IMR-90 (cell line): Measurements from ENCODE around the gene CUL1. TPM values are rescaled to one million over a fixed set of nuclear protein-coding genes. Genes with fewer than 3 reads are reported as not detected.

Source experiments
- ATAC-seq: fragments of 200-7000 bp; cut with Tn5 transposase; 2 replicates; pipeline ENCODE4 v1.9.1; 2020; ENCODE audit warnings: low read depth, mild to moderate bottlenecking, moderate library complexity
- BruUV-seq: library from RNA; stranded (reverse); fragments of 400-500 nt; replicated peaks from 2 replicates; lab custom pipeline; 2021; lab: Mats Ljungman, UMichigan
- CTCF ChIA-PET: fragments of 300-600 bp; formaldehyde crosslinking; extraction: SDS; loops from one replicate; lab custom pipeline; 2021; ENCODE audit warnings: antibody characterized with exemption; lab: Yijun Ruan, JAX
- POLR2A ChIA-PET: fragments of 300-600 bp; sonication (Branson Sonifier 250); formaldehyde crosslinking; loops from one replicate; lab custom pipeline; 2022; ENCODE audit warnings: antibody characterized with exemption; ENCODE audit not compliant: unreplicated experiment; lab: Charles Lee
- DNase-seq: peaks from one replicate; pipeline ENCODE4 v3.0.0; 2013
- H2AFZ ChIP-seq: replicated peaks from 2 replicates; pipeline ENCODE3; 2013; ENCODE audit warnings: low read length, mild to moderate bottlenecking; ENCODE audit not compliant: poor library complexity
- H2AK5ac ChIP-seq: 2 replicates; pipeline ENCODE4 v1.6.1; 2013; ENCODE audit warnings: low read depth, low read length, inconsistent platforms
- H2AK9ac ChIP-seq: replicated peaks from 2 replicates; pipeline ENCODE3; 2013; ENCODE audit warnings: mild to moderate bottlenecking, low read depth, low read length, moderate library complexity; ENCODE audit not compliant: poor library complexity
- H2BK120ac ChIP-seq: 2 replicates; pipeline ENCODE4 v1.6.1; 2013; ENCODE audit warnings: low read depth, low read length, inconsistent platforms
- H2BK15ac ChIP-seq: 3 replicates; pipeline ENCODE4 v1.6.1; 2013; ENCODE audit warnings: low read depth, low read length, inconsistent platforms
- H2BK20ac ChIP-seq: 2 replicates; pipeline ENCODE4 v1.6.1; 2013; ENCODE audit warnings: low read depth, mild to moderate bottlenecking, inconsistent platforms, low read length, moderate library complexity
- H2BK5ac ChIP-seq: 2 replicates; pipeline ENCODE4 v1.6.1; 2013; ENCODE audit warnings: mild to moderate bottlenecking, low read depth, low read length, inconsistent platforms; ENCODE audit not compliant: poor library complexity, severe bottlenecking
- H3K14ac ChIP-seq: replicated peaks from 2 replicates; pipeline ENCODE4 v1.6.1; 2013; ENCODE audit warnings: low read depth, low read length, inconsistent platforms
- H3K18ac ChIP-seq: 2 replicates; pipeline ENCODE4 v1.6.1; 2013; ENCODE audit warnings: low read depth, low read length, control low read depth
- H3K23ac ChIP-seq: 2 replicates; pipeline ENCODE4 v1.6.1; 2013; ENCODE audit warnings: low read depth, low read length, inconsistent platforms
- H3K27ac ChIP-seq: 2 replicates; pipeline ENCODE4 v1.5.1; 2013; ENCODE audit warnings: mild to moderate bottlenecking, control low read depth, low read length; ENCODE audit not compliant: insufficient read depth
- H3K27me3 ChIP-seq: 2 replicates; pipeline ENCODE4 v1.6.1; 2013; ENCODE audit warnings: low read length; ENCODE audit not compliant: control insufficient read depth, insufficient read depth
- H3K36me3 ChIP-seq: 2 replicates; pipeline ENCODE4 v1.6.1; 2013; ENCODE audit warnings: low read length, mixed read lengths; ENCODE audit not compliant: control insufficient read depth, insufficient read depth
- H3K4ac ChIP-seq: 2 replicates; pipeline ENCODE4 v1.6.1; 2013; ENCODE audit warnings: low read depth, low read length, inconsistent platforms
- H3K4me1 ChIP-seq: 2 replicates; pipeline ENCODE4 v1.6.1; 2013; ENCODE audit warnings: low read length, mixed read lengths; ENCODE audit not compliant: control insufficient read depth, insufficient read depth
- H3K4me2 ChIP-seq: 2 replicates; pipeline ENCODE4 v1.6.1; 2013; ENCODE audit warnings: low read depth, mild to moderate bottlenecking, control low read depth, low read length, moderate library complexity
- H3K4me3 ChIP-seq: 2 replicates; pipeline ENCODE4 v1.5.1; 2013; ENCODE audit warnings: low read depth, mild to moderate bottlenecking, control low read depth, low read length, moderate library complexity; ENCODE audit not compliant: insufficient read depth
- H3K56ac ChIP-seq: 2 replicates; pipeline ENCODE4 v1.6.1; 2013; ENCODE audit warnings: low read length, inconsistent platforms; ENCODE audit not compliant: insufficient read depth; ENCODE audit errors: extremely low read depth
- H3K79me1 ChIP-seq, 2 experiments: 2 replicates each; pipeline ENCODE4 v1.6.1; 2013; ENCODE audit warnings: low read length in 2 of 2, inconsistent platforms in 1 of 2, low read depth in 1 of 2
- H3K9ac ChIP-seq: 2 replicates; pipeline ENCODE4 v1.6.1; 2013; ENCODE audit warnings: low read depth, low read length, control low read depth
- H3K9me1 ChIP-seq: 2 replicates; pipeline ENCODE4 v1.6.1; 2013; ENCODE audit warnings: low read length, inconsistent platforms; ENCODE audit not compliant: insufficient read depth
- H3K9me3 ChIP-seq: 2 replicates; pipeline ENCODE4 v1.6.1; 2013; ENCODE audit warnings: low read length; ENCODE audit not compliant: control insufficient read depth, insufficient read depth
- H4K20me1 ChIP-seq: 2 replicates; pipeline ENCODE4 v1.6.1; 2013; ENCODE audit warnings: low read length, inconsistent platforms; ENCODE audit not compliant: insufficient read depth
- H4K5ac ChIP-seq: 2 replicates; pipeline ENCODE4 v1.6.1; 2013; ENCODE audit warnings: mild to moderate bottlenecking, low read depth, low read length, control low read depth
- H4K8ac ChIP-seq, 2 experiments: 2 replicates each; pipeline ENCODE4 v1.6.1; 2013; ENCODE audit warnings: low read depth in 2 of 2, low read length in 2 of 2, control low read depth in 1 of 2, inconsistent platforms in 1 of 2
- H4K91ac ChIP-seq: 2 replicates; pipeline ENCODE4 v1.6.1; 2013; ENCODE audit warnings: low read depth, low read length, inconsistent platforms; ENCODE audit not compliant: insufficient read depth
- BHLHE40 ChIP-seq: fragments of 150-350 bp; IDR thresholded peaks from 2 replicates; pipeline ENCODE4 v1.6.1; 2016; ENCODE audit warnings: mild to moderate bottlenecking, low read depth, low read length
- MAZ ChIP-seq: IDR thresholded peaks from 2 replicates; pipeline ENCODE4 v1.6.1; 2012; ENCODE audit warnings: low read depth, mild to moderate bottlenecking, low read length, improper control_type of control experiment, moderate library complexity, borderline replicate concordance
- MXI1 ChIP-seq: IDR thresholded peaks from 2 replicates; pipeline ENCODE4 v1.6.1; 2012; ENCODE audit warnings: low read depth, mild to moderate bottlenecking, low read length, moderate library complexity, borderline replicate concordance
- RCOR1 ChIP-seq: IDR thresholded peaks from 2 replicates; pipeline ENCODE4 v1.6.1; 2012; ENCODE audit warnings: mild to moderate bottlenecking, low read length, improper control_type of control experiment; ENCODE audit not compliant: insufficient replicate concordance
- WGBS, 2 experiments: methylation state at CpG; one replicate each; pipeline versions ENCODE4 v1.1.5 to v1.1.7; 2013; ENCODE audit warnings: missing lambda C conversion rate in 2 of 2; ENCODE audit not compliant: insufficient read length in 1 of 2; ENCODE audit errors: extremely low coverage in 2 of 2; 5-methylcytosine and 5-hydroxymethylcytosine counted together
- dilution Hi-C: fragments of 300-500 bp; cut with HindIII; formaldehyde crosslinking; loops from one replicate; pipeline ENCODE4 v1.14.3; 2018; ENCODE audit warnings: low sequenced_read_pairs; ENCODE audit not compliant: unreplicated experiment
- in situ Hi-C: fragments of 300-500 bp; cut with MboI; formaldehyde crosslinking; loops from 3 replicates; pipeline ENCODE4 v1.14.3; 2019; ENCODE audit warnings: low sequenced_read_pairs, inconsistent platforms, mixed read lengths
- intact Hi-C: fragments of 100-400 bp; cut with micrococcal nuclease; formaldehyde crosslinking; loops from 2 replicates; pipeline ENCODE4 v1.10.0; 2022
- polyA plus RNA-seq, 3 experiments: library from polyadenylated mRNA; depleted of rRNA; stranded (reverse); fragments of >200 nt; gene quantifications; 2 replicates each; pipeline ENCODE4 v1.2.3, GENCODE V29; 2012; ENCODE audit warnings: low replicate concordance in 1 of 3
- total RNA-seq: library from RNA; depleted of rRNA; stranded (reverse); fragments of >200 nt; gene quantifications from 2 replicates; pipeline ENCODE4 v1.2.3, GENCODE V29; 2012

The CUL1 gene
- total and polyA plus RNA-seq, 2 of the 4 experiments (the other 2 are of a cell fraction): 44.0 to 46.2 TPM

DNA sequence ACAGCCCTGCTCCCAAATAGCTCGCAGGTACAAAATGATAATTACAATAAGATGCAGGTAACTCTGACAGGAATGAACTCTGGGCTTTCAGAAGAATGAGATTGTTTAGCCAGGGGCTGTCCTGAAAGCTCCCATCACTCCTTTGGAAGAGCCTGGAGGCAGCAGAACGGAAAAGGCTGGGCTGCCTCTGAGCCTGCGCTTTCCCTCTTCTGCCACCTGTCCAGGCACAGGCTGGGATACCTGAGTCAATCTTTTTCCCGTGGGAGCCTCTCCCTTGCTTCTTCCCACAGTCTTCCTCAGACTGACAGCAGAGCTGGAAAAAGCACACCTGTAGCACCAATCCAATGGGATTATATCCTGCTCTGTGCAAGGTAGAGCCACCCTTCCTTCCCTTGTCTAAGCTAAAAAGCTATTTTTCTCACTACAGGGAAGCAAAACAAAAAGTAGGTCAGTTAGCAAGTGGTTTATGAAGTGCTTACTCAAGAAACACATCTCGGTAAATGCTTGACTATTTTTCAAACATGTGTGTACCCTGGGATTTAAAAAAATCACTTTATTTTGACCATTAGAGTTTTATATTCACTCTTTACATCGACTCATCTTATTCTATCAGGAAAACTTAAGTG lies 12.3 kb upstream of the CUL1 start:
- in situ Hi-C loops: no loop called here
- Histone ChIP-seq H3K79me1 (no peaks in the 10 kb centered on the region), H3K27ac (no peak overlapping the region), H3K4me3 (no peak overlapping the region), H3K18ac (no peak overlapping the region), H2AK9ac (no peak overlapping the region), H3K9ac (no peak overlapping the region), H3K9me3 (no peaks in the 10 kb centered on the region), H4K91ac (no peak overlapping the region), H3K9me1 (no peaks in the 10 kb centered on the region; the same call in 1 of the 2 replicates), H3K36me3 (no peaks in the 10 kb centered on the region), H3K56ac (no peak overlapping the region), H2BK120ac (no peak overlapping the region), H3K23ac (no peak overlapping the region), H4K20me1 (no peaks in the 10 kb centered on the region), H4K5ac (no peak overlapping the region), H3K14ac (no peak overlapping the region), H2BK15ac (no peak overlapping the region), H2AK5ac (no peak overlapping the region), H3K4me1 (no peaks in the 10 kb centered on the region), H3K4me2 (no peak overlapping the region), H2BK5ac (no peak overlapping the region), H4K8ac (no peak overlapping the region), H3K27me3 (no peaks in the 10 kb centered on the region; the same call in 1 of the 2 replicates), H2BK20ac (no peak overlapping the region), H3K4ac (no peak overlapping the region), H2AFZ (no peak overlapping the region)
- intact Hi-C loops: no loop called here
- ATAC-seq (no peak), DNase-seq (no peak)
- POLR2A ChIA-PET: no interaction called here
- WGBS, 2 experiments: 83% methylated on average over 2 of the region's 6 CpGs; no CpG with 5 or more reads in 1 of the 2 experiments
- CTCF ChIA-PET: interaction anchor here (0.7 kb wide), 1 partner anchor 11 kb away, joined by 3 read pairs; no protein-coding TSS in a partner anchor
- dilution Hi-C loops: no loop called here
- no TSS peak for BruUV-seq
- no peak for TF ChIP-seq MXI1
- no peak for TF ChIP-seq MAZ
- TF ChIP-seq RCOR1: no peak
- no peak for TF ChIP-seq BHLHE40
